Putamen (tissue), 1 donor: ENCODE data around the gene CCDC170.

Source experiments
- DNase-seq: peaks from one replicate; pipeline ENCODE4 v3.0.0-alpha.2; 2016; ENCODE audit warnings: low spot score

The CCDC170 gene

GRCh38 chr6:151658091-151658490, 164.3 kb downstream of the CCDC170 start:
- DNase-seq: no peak

GRCh38 chr6:151659212-151659611, 165.4 kb downstream of the CCDC170 start:
- DNase-seq: no peak

DNA sequence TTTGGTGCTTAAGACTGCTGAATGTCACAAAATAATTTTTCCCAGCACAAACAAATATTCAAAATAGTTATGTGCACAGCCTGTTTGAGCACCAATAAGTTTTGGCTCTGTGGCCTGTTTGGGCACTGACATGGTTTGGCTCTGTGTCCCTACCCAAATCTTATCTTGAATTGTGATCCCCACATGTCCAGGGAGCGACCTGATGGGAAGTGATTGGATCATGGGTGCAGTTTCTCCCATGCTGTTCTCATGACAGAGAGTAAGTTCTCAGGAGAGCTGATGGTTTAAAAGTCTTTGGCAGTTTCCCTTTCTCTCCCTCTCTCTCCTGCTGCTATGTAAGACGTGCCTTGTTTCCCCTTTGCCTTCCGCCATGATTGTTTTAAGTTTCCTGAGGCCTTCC, 167.7 kb downstream of the CCDC170 start:
- no peak for DNase-seq

DNA sequence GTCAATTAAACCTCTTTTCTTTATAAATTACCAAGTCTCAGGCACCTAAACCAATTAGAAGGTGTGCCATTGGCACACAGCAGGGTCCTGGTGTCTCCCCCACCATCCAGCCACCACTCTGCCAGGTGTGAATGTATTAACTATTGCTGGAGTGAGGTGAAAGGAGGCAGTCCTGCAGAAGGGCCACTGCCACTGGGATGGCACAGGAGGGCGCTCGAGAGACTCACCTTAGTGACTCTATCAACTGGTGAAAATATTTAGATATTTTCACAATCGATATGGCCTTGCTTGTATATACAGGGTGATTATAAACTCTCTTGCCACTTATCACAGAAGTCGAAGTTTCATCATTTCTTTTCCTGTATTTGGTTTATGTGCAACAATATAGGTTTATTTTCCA, 168.1 kb downstream of the CCDC170 start:
- DNase-seq: no peak

DNA sequence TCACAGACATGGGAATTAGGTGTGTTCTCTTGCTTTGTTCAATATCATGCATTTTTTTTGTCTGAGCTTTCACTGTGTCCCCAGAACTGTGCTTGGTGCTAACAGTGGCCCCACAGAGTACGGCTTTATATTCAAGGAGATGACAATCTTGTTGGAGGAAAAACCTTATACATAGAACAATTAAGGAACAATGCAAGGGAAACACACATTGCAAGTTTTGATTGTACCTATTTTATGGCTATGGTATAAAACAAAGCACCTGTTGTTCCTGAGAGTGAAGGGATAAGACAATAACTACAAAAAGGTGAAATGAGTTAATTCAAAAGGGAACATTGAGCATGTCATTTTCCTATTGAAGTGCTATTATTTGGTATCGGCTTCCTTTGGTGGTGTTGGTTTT, 169.7 kb downstream of the CCDC170 start:
- no peak for DNase-seq

GRCh38 chr6:151664390-151664789, 170.6 kb downstream of the CCDC170 start:
- DNase-seq: no peak

DNA sequence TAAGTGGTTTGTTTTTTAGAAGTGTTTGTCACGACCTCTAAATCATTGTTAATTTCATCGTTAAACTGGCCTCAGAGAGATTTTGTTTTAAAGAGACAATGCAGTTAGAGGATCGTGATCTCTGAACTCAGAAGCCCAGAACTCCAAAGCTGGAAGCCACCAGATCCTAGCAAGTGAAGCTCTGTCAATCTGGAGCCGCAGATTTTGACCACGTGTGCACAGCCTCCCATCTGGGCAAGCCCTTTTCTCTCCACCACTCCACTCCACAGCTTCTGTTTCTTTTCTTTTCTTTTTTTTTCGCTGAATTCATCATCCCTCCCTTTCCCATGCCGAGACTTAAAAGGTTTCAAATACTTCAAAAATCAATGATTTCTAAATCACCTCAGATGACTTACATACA, 171.5 kb downstream of the CCDC170 start:
- DNase-seq: no peak

DNA sequence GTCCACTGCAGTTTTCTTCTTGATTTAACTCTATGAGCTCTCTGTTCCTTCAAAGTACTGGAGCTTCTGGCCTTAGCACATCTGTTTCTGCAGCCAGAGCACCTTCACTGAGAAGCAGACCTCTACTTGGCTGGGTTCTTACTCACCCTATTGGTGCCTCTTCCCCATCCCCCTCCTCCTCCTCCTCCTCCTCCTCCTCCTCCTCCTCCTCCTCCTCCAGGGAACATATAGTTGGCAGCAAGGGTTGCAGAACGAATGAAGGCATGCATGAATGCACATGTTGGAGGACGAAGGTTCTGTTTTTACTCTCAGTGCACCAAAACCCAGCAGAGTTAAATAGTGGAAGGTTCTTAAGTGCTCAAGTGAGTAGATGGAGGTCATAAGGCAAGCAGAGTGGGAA, 172.7 kb downstream of the CCDC170 start:
- DNase-seq: no peak

DNA sequence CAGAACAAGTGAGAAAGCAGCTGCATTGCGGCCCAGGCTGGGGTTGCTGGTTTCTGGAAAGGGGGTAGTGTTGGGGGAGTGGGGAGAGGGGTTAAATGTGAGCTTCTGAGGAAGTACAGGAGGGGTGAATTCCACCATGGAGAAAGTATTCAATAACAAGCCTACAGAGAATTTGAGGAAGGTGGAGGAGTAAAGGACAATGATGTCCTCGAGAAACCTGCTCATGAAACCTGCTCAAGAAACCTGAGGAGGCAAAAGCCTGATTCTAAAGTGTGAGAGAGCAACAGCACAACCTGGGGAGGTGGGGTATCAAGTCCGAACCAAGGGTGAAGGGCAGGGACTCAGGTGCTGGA, 175.4 kb downstream of the CCDC170 start:
- no peak for DNase-seq

- no peak for DNase-seq
These were observed 176.3 kb downstream of the CCDC170 start for GRCh38 chr6:151670116-151670515.
